HEK293 (cell line): ENCODE measurements around the gene CDC42BPA.
A peak's percentile ranks its signal among the peaks of the same experiment; 100 is the strongest.

Experiments
- ELK4 ChIP-seq: IDR thresholded peaks from 2 replicates; pipeline ENCODE4 v1.6.1; 2011; ENCODE audit warnings: mild to moderate bottlenecking, low read depth, low read length, borderline replicate concordance
- FEZF1 ChIP-seq: fragments of 450-650 bp; formaldehyde crosslinking; IDR thresholded peaks from 2 replicates; pipeline ENCODE4 v1.5.1; 2016; ENCODE audit warnings: missing biosample characterization, missing genetic modification characterization
- HOXC10 ChIP-seq: sonication (generic); formaldehyde crosslinking; IDR thresholded peaks from 2 replicates; pipeline ENCODE4 v1.8.1; 2023; ENCODE audit warnings: mild to moderate bottlenecking, missing genetic modification reagents
- KLF17 ChIP-seq: fragments of 450-650 bp; formaldehyde crosslinking; IDR thresholded peaks from 2 replicates; pipeline ENCODE4 v1.5.1; 2016; ENCODE audit warnings: missing biosample characterization, missing genetic modification characterization
- SP2 ChIP-seq: fragments of 450-650 bp; formaldehyde crosslinking; IDR thresholded peaks from 2 replicates; pipeline ENCODE4 v1.5.1; 2016; ENCODE audit warnings: missing biosample characterization, missing genetic modification characterization
- SP3 ChIP-seq: fragments of 450-650 bp; formaldehyde crosslinking; IDR thresholded peaks from 2 replicates; pipeline ENCODE4 v1.5.1; 2016; ENCODE audit warnings: missing biosample characterization, missing genetic modification characterization
- TCF7L2 ChIP-seq: IDR thresholded peaks from 2 replicates; pipeline ENCODE4 v1.6.1; 2011; ENCODE audit warnings: low read depth, mild to moderate bottlenecking, inconsistent platforms, low read length, moderate library complexity, borderline replicate concordance
- YY2 ChIP-seq: fragments of 450-650 bp; formaldehyde crosslinking; IDR thresholded peaks from 2 replicates; pipeline ENCODE4 v1.5.1; 2016; ENCODE audit warnings: missing biosample characterization, missing genetic modification characterization
- ZBTB17 ChIP-seq: fragments of 450-650 bp; formaldehyde crosslinking; IDR thresholded peaks from 2 replicates; pipeline ENCODE4 v1.5.1; 2016; ENCODE audit warnings: missing biosample characterization, missing genetic modification characterization
- ZFHX2 ChIP-seq: fragments of 450-650 bp; formaldehyde crosslinking; conservative IDR thresholded peaks from 2 replicates; pipeline ENCODE4 v1.5.1; 2016; ENCODE audit warnings: missing biosample characterization, missing genetic modification characterization
- ZNF10 ChIP-seq: fragments of 450-650 bp; formaldehyde crosslinking; IDR thresholded peaks from 2 replicates; pipeline ENCODE4 v1.5.1; 2017; ENCODE audit warnings: missing biosample characterization, missing genetic modification characterization
- ZNF112 ChIP-seq: fragments of 450-650 bp; formaldehyde crosslinking; IDR thresholded peaks from 2 replicates; pipeline ENCODE4 v1.5.0; 2017; ENCODE audit warnings: missing biosample characterization, missing genetic modification characterization
- ZNF174 ChIP-seq: fragments of 450-650 bp; formaldehyde crosslinking; IDR thresholded peaks from 2 replicates; pipeline ENCODE4 v1.5.0; 2017; ENCODE audit warnings: missing biosample characterization, mild to moderate bottlenecking, missing genetic modification characterization
- ZNF175 ChIP-seq: fragments of 450-650 bp; formaldehyde crosslinking; IDR thresholded peaks from 2 replicates; pipeline ENCODE4 v1.5.1; 2016; ENCODE audit warnings: missing biosample characterization, missing genetic modification characterization
- ZNF2 ChIP-seq: fragments of 450-650 bp; formaldehyde crosslinking; IDR thresholded peaks from 2 replicates; pipeline ENCODE4 v1.5.1; 2016; ENCODE audit warnings: missing biosample characterization, missing genetic modification characterization
- ZNF202 ChIP-seq: fragments of 450-650 bp; formaldehyde crosslinking; IDR thresholded peaks from 2 replicates; pipeline ENCODE4 v1.5.1; 2016; ENCODE audit warnings: missing biosample characterization, missing genetic modification characterization, borderline replicate concordance
- ZNF223 ChIP-seq: fragments of 450-650 bp; formaldehyde crosslinking; IDR thresholded peaks from 2 replicates; pipeline ENCODE4 v1.5.1; 2016; ENCODE audit warnings: missing biosample characterization, missing genetic modification characterization
- ZNF26 ChIP-seq: fragments of 450-650 bp; formaldehyde crosslinking; IDR thresholded peaks from 2 replicates; pipeline ENCODE4 v1.5.1; 2016; ENCODE audit warnings: missing biosample characterization, missing genetic modification characterization
- ZNF266 ChIP-seq: fragments of 450-650 bp; formaldehyde crosslinking; IDR thresholded peaks from 2 replicates; pipeline ENCODE4 v1.5.1; 2016; ENCODE audit warnings: missing biosample characterization, missing genetic modification characterization, low read depth
- ZNF324 ChIP-seq: fragments of 450-650 bp; formaldehyde crosslinking; IDR thresholded peaks from 2 replicates; pipeline ENCODE4 v1.5.1; 2016; ENCODE audit warnings: missing biosample characterization, missing genetic modification characterization
- ZNF335 ChIP-seq: fragments of 450-650 bp; formaldehyde crosslinking; conservative IDR thresholded peaks from 2 replicates; pipeline ENCODE4 v1.5.1; 2016; ENCODE audit warnings: missing biosample characterization, missing genetic modification characterization
- ZNF362 ChIP-seq: fragments of 450-650 bp; formaldehyde crosslinking; IDR thresholded peaks from 2 replicates; pipeline ENCODE4 v1.5.1; 2016; ENCODE audit warnings: missing biosample characterization, missing genetic modification characterization
- ZNF391 ChIP-seq: fragments of 450-650 bp; formaldehyde crosslinking; IDR thresholded peaks from 2 replicates; pipeline ENCODE4 v1.5.1; 2016; ENCODE audit warnings: low read depth, missing biosample characterization, missing genetic modification characterization, borderline replicate concordance
- ZNF394 ChIP-seq: fragments of 450-650 bp; formaldehyde crosslinking; IDR thresholded peaks from 2 replicates; pipeline ENCODE4 v1.5.1; 2016; ENCODE audit warnings: missing biosample characterization, missing genetic modification characterization, mild to moderate bottlenecking, moderate library complexity, borderline replicate concordance
- ZNF404 ChIP-seq: fragments of 450-650 bp; formaldehyde crosslinking; IDR thresholded peaks from 2 replicates; pipeline ENCODE4 v1.5.1; 2017; ENCODE audit warnings: missing biosample characterization, missing genetic modification characterization
- ZNF488 ChIP-seq: fragments of 450-650 bp; formaldehyde crosslinking; IDR thresholded peaks from 2 replicates; pipeline ENCODE4 v1.5.1; 2016; ENCODE audit warnings: missing biosample characterization, missing genetic modification characterization
- ZNF513 ChIP-seq: fragments of 450-650 bp; IDR thresholded peaks from 2 replicates; pipeline ENCODE4 v1.5.1; 2018; ENCODE audit warnings: missing biosample characterization, missing genetic modification characterization
- ZNF548 ChIP-seq: fragments of 450-650 bp; formaldehyde crosslinking; IDR thresholded peaks from 2 replicates; pipeline ENCODE4 v1.5.1; 2016; ENCODE audit warnings: missing biosample characterization, missing genetic modification characterization
- ZNF561 ChIP-seq: fragments of 450-650 bp; IDR thresholded peaks from 2 replicates; pipeline ENCODE4 v1.5.1; 2018; ENCODE audit warnings: missing biosample characterization, missing genetic modification characterization, borderline replicate concordance
- ZNF623 ChIP-seq: fragments of 450-650 bp; formaldehyde crosslinking; IDR thresholded peaks from 2 replicates; pipeline ENCODE4 v1.5.1; 2016; ENCODE audit warnings: missing biosample characterization, missing genetic modification characterization
- ZNF624 ChIP-seq: fragments of 450-650 bp; formaldehyde crosslinking; IDR thresholded peaks from 2 replicates; pipeline ENCODE4 v1.5.1; 2017; ENCODE audit warnings: missing biosample characterization, missing genetic modification characterization
- ZNF626 ChIP-seq: fragments of 450-650 bp; sonication (Bioruptor Pico); formaldehyde crosslinking; IDR thresholded peaks from 2 replicates; pipeline ENCODE4 v1.5.1; 2018; ENCODE audit warnings: missing biosample characterization, missing genetic modification characterization, inconsistent platforms
- ZNF677 ChIP-seq: fragments of 450-650 bp; IDR thresholded peaks from 2 replicates; pipeline ENCODE4 v1.5.0; 2018; ENCODE audit warnings: missing biosample characterization, mild to moderate bottlenecking, missing genetic modification characterization, moderate library complexity
- ZXDB ChIP-seq: fragments of 450-650 bp; formaldehyde crosslinking; IDR thresholded peaks from 2 replicates; pipeline ENCODE4 v1.5.1; 2016; ENCODE audit warnings: missing biosample characterization, missing genetic modification characterization

The CDC42BPA gene

GRCh38 chr1:227318016-227318852 lies at the start of gene CDC42BPA (continued):
- TF ChIP-seq ZNF391 (tag by site-specific recombination) (no peak), ZNF223 (tag by site-specific recombination) (peak; percentile 85; the same call in 1 of the 2 replicates), ZNF335 (tag by site-specific recombination) (no peak), KLF17 (tag by site-specific recombination) (peak; percentile 69), ZNF112 (no peak), ZNF488 (tag by site-specific recombination) (no peak), ZNF2 (tag by site-specific recombination) (no peak), ZXDB (tag by site-specific recombination) (peak; percentile 82), YY2 (tag by site-specific recombination) (peak; percentile 73; the same call in 1 of the 2 replicates), ZNF404 (tag by site-specific recombination) (no peak), ZNF623 (tag by site-specific recombination) (no peak), ZNF677 (tag by site-specific recombination) (0 out of 2 replicates have a peak, but pooled peaks have one; percentile 41), SP3 (peak; percentile 86), ZNF513 (peak; percentile 37; the same call in 1 of the 2 replicates), ZNF324 (tag by site-specific recombination) (peak; percentile 67; the same call in 1 of the 2 replicates), ZFHX2 (tag by site-specific recombination) (peak; percentile 88), FEZF1 (tag by site-specific recombination) (peak; percentile 6; the same call in 1 of the 2 replicates), SP2 (tag by site-specific recombination) (peak; percentile 88), ZNF561 (tag by site-specific recombination) (peak; percentile 70), ZNF10 (tag by site-specific recombination) (no peak), TCF7L2 (no peak), ZNF26 (no peak), ZNF202 (tag by site-specific recombination) (no peak), ZNF624 (tag by site-specific recombination) (no peak), ZNF394 (peak; percentile 58; the same call in 1 of the 2 replicates), ELK4 (no peak), HOXC10 (no peak), ZNF175 (tag by site-specific recombination) (no peak), ZNF174 (tag by site-specific recombination) (0 out of 2 replicates have a peak, but pooled peaks have one; percentile 14), ZNF548 (tag by site-specific recombination) (no peak), ZNF362 (tag by site-specific recombination) (no peak), ZBTB17 (tag by site-specific recombination) (no peak; the same call in none of the 2 replicates), ZNF266 (no peak), ZNF626 (tag by site-specific recombination) (0 out of 2 replicates have a peak, but pooled peaks have one; percentile 62)
